Urinary bladder (tissue), 4 donors: ENCODE data around the gene OPTC. TPM values are rescaled to one million over a fixed set of nuclear protein-coding genes. Genes with fewer than 3 reads are reported as not detected.

ENCODE experiments used
- DNase-seq: peaks from one replicate; pipeline ENCODE4 v3.0.0-alpha.2; 2015; ENCODE audit errors: extremely low spot score
- H3K27ac ChIP-seq: one replicate; pipeline ENCODE4 v1.5.1; 2013; ENCODE audit warnings: low read depth, mild to moderate bottlenecking, moderate library complexity
- H3K36me3 ChIP-seq: one replicate; pipeline ENCODE4 v1.6.1; 2013; ENCODE audit warnings: mild to moderate bottlenecking, moderate library complexity; ENCODE audit not compliant: insufficient read depth
- H3K4me1 ChIP-seq: one replicate; pipeline ENCODE4 v1.6.1; 2013; ENCODE audit warnings: mild to moderate bottlenecking, moderate library complexity; ENCODE audit not compliant: insufficient read depth
- H3K4me3 ChIP-seq: one replicate; pipeline ENCODE4 v1.5.1; 2013; ENCODE audit warnings: low read depth, low read length
- WGBS: extraction: QIAGEN DNeasy Blood & Tissue Kit; methylation state at CpG from one replicate; pipeline ENCODE4 v1.1.7; 2013; 5-methylcytosine and 5-hydroxymethylcytosine counted together
- polyA plus RNA-seq: library from polyadenylated mRNA; stranded (reverse); fragments of 200-250 nt; gene quantifications from one replicate; pipeline ENCODE4 v1.2.3, GENCODE V29; 2013
- total RNA-seq: library from RNA; depleted of rRNA; stranded (reverse); fragments of >200 nt; gene quantifications from one replicate; pipeline ENCODE4 v1.2.3, GENCODE V29; 2014
- donor health status: healthy with polysubstance abuse.
- donor health status: healthy.

Gene OPTC
- total and polyA plus RNA-seq, 2 donors, result 0.05 TPM; not detected in 1

GRCh38 chr1:203490607-203491006, 3.3 kb upstream of the OPTC start:
- Histone ChIP-seq H3K27ac (no peak overlapping the region), H3K4me1 (no peaks in the 10 kb centered on the region), H3K4me3 (no peak overlapping the region), H3K36me3 (no peaks in the 10 kb centered on the region)
- DNase-seq, result no peak
- 94% methylated on average over 9 of the region's 9 CpGs for WGBS

- DNase-seq, result no peak
- 65% methylated on average over 9 of the region's 9 CpGs for WGBS
- Histone ChIP-seq H3K36me3 (no peaks in the 10 kb centered on the region), H3K4me3 (no peak overlapping the region), H3K27ac (no peak overlapping the region), H3K4me1 (no peaks in the 10 kb centered on the region)
Measured at GRCh38 chr1:203491664-203492063, 2.3 kb upstream of the OPTC start.

GRCh38 chr1:203492082-203492747, 1.7 kb upstream of the OPTC start:
- Histone ChIP-seq H3K27ac (no peak overlapping the region), H3K36me3 (no peaks in the 10 kb centered on the region), H3K4me3 (no peak overlapping the region), H3K4me1 (no peaks in the 10 kb centered on the region)
- 45% methylated on average over 8 of the region's 8 CpGs for WGBS
- no peak for DNase-seq

GRCh38 chr1:203492748-203493130, 1.2 kb upstream of the OPTC start:
- H3K27ac ChIP-seq, result no peak overlapping the region
- no peak for DNase-seq
- H3K4me1 ChIP-seq, result no peaks in the 10 kb centered on the region
- H3K36me3 ChIP-seq, result no peaks in the 10 kb centered on the region
- 90% methylated on average over 6 of the region's 6 CpGs for WGBS
- no peak overlapping the region for H3K4me3 ChIP-seq

GRCh38 chr1:203495845-203496244, 1.9 kb downstream of the OPTC start:
- Histone ChIP-seq H3K4me1 (no peaks in the 10 kb centered on the region), H3K27ac (no peak overlapping the region), H3K36me3 (no peaks in the 10 kb centered on the region), H3K4me3 (no peak overlapping the region)
- DNase-seq, result no peak
- 74% methylated on average over 7 of the region's 7 CpGs for WGBS

GRCh38 chr1:203497269-203497777, 3.4 kb downstream of the OPTC start:
- no peak for DNase-seq

GRCh38 chr1:203499643-203500278, 5.8 kb downstream of the OPTC start:
- Histone ChIP-seq H3K4me1 (no peaks in the 10 kb centered on the region), H3K36me3 (no peaks in the 10 kb centered on the region), H3K27ac (no peak overlapping the region), H3K4me3 (no peak overlapping the region)
- DNase-seq, result no peak
- 91% methylated on average over 7 of the region's 7 CpGs for WGBS

More at GRCh38 chr1:203497269-203497777, 3.4 kb downstream of the OPTC start:
- Histone ChIP-seq H3K36me3 (no peaks in the 10 kb centered on the region), H3K4me3 (no peak overlapping the region), H3K27ac (no peak overlapping the region), H3K4me1 (no peaks in the 10 kb centered on the region)
- 86% methylated on average over 5 of the region's 5 CpGs for WGBS

GRCh38 chr1:203500279-203500678, 6.3 kb downstream of the OPTC start:
- WGBS, result 100% methylated on average over 1 of the region's 1 CpG
- DNase-seq, result no peak
- H3K4me3 ChIP-seq, result no peak overlapping the region

GRCh38 chr1:203503836-203504235, 9.9 kb downstream of the OPTC start:
- DNase-seq, result no peak
- Histone ChIP-seq H3K4me3 (no peak overlapping the region), H3K27ac (no peak overlapping the region), H3K36me3 (no peaks in the 10 kb centered on the region), H3K4me1 (no peaks in the 10 kb centered on the region)
- 75% methylated on average over 3 of the region's 3 CpGs for WGBS

More at GRCh38 chr1:203500279-203500678, 6.3 kb downstream of the OPTC start:
- Histone ChIP-seq H3K36me3 (no peaks in the 10 kb centered on the region), H3K27ac (no peak overlapping the region), H3K4me1 (no peaks in the 10 kb centered on the region)

- no peak overlapping the region for H3K4me3 ChIP-seq
- H3K4me1 ChIP-seq, result no peaks in the 10 kb centered on the region
- WGBS, result 28% methylated on average over 12 of the region's 12 CpGs
- no peak overlapping the region for H3K27ac ChIP-seq
- no peaks in the 10 kb centered on the region for H3K36me3 ChIP-seq
- peak; percentile 67 for DNase-seq
Measured at GRCh38 chr1:203504400-203505250, 10.7 kb downstream of the OPTC start.

- 76% methylated on average over 8 of the region's 8 CpGs for WGBS
- no peak overlapping the region for H3K27ac ChIP-seq
- no peak overlapping the region for H3K4me3 ChIP-seq
- no peak for DNase-seq
- H3K36me3 ChIP-seq, result no peaks in the 10 kb centered on the region
- H3K4me1 ChIP-seq, result no peaks in the 10 kb centered on the region
Measured at GRCh38 chr1:203505526-203506204, 11.7 kb downstream of the OPTC start.

- WGBS, result 26% methylated on average over 6 of the region's 6 CpGs
- Histone ChIP-seq H3K4me3 (no peak overlapping the region), H3K4me1 (no peaks in the 10 kb centered on the region), H3K27ac (no peak overlapping the region), H3K36me3 (no peaks in the 10 kb centered on the region)
- DNase-seq, result no peak
Measured at GRCh38 chr1:203506858-203507626, 13.1 kb downstream of the OPTC start.

- no peak overlapping the region for H3K4me3 ChIP-seq
- H3K36me3 ChIP-seq, result no peaks in the 10 kb centered on the region
- no peak for DNase-seq
- H3K27ac ChIP-seq, result no peak overlapping the region
- WGBS, result 29% methylated on average over 1 of the region's 1 CpG
- no peaks in the 10 kb centered on the region for H3K4me1 ChIP-seq
Measured at GRCh38 chr1:203507759-203508158, 13.8 kb downstream of the OPTC start.
